ENCODE results near the gene NPHP4. TPM values are rescaled to one million over a fixed set of nuclear protein-coding genes. Genes with fewer than 3 reads are reported as not detected.

Gene NPHP4
- total RNA-seq, 1 experiment from 2014 or later = 4.9 TPM

DNA sequence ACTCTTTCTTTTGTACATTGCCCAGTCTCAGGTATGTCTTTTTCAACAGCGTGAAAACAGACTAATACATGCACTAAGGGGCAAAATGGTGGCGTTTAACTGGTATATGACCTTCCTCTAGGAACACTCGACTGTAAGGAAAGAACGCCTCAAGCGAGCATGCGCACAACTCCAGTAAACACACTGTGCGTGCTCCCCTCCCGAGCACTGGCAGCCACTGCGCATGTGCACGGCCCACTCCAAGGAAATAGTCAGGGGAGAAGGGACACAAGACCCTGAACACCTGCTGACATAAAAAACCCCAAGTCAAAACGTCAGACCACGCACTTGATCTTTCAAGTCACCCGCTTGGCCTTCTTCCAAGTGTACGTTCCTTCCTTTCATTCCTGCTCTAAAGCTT lies 173.5 kb downstream of the NPHP4 start:
- no peak for DNase-seq (ENCODE audit: low read depth)

GRCh38 chr1:5815716-5816115 lies 176.5 kb downstream of the NPHP4 start:
- no peak for DNase-seq (ENCODE audit: low read depth)

DNA sequence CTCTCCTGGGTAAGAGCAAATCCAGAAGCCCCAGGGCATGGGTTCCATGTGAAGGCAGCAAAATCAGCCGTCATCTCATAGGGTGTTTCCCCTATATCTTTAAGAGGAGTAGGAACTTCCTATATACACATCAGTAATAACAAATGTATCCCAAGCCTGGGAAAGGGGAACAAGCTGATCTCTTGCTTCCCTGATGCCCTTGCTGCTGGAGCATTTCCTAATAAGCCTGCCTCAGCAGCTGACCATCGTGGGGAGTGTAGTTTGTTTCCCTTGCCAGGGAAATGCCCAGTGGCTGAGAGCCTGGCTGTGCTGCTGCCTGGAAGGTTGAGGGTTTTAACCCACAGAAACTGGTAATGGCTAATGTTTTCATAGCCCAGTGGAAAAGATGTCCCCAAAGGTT lies 177.0 kb downstream of the NPHP4 start:
- DNase-seq (ENCODE audit: low read depth) = no peak

DNA sequence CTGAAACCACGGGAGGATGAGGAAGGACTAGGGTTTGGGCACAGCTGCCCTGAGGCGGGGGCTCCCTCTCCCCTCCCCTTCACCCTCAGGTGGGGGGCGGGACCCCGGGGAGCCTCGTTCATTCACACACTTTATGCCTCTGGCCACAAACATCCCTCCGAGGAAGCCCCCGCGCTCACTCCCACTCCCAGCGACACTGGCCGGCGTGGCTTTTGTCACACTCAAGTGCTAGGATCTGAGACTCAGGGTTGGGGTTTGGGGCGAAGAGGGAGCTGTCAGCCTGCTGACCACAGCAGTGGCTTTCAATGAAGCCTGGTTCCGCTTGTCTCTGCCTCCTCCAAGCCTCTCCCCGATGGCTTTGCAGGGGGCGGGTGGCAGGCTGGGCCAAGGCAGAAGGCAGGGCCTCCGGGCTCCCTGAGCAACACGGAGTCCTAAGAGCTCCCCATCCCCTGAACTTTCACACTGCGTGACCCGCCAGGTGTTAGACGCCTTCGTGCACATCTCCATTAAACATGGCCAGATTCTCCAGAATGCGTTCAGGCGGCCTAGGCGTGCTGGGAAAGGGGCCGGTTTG lies 178.1 kb downstream of the NPHP4 start:
- no peak for DNase-seq (ENCODE audit: low read depth)

DNA sequence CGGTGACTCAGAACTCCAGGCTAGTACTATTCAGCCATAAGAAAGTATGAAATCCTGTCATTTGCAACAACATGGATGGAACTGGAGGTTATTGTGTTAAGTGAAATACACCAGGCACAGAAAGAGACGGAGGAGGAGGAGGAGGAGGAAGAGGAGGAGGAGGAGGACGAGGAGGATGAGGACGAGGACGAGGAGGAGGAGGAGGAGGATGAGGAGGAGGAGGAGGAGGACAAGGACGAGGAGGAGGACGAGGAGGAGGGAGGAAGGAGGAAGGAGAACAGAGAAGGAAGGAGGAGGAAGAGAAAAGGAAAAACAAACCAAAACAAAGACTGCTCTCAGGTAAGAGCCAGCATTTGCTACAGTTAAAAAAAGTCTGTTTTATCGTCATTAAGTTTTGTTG lies 178.7 kb downstream of the NPHP4 start:
- no peak for DNase-seq (ENCODE audit: low read depth)

Small RNA genes within 50 kb of the gene (small RNA-seq; reads per million reads assigned to genes)
- gene MIR4689 = not detected

Other genes starting within 250 kb of the NPHP4 start
- gene KCNAB2, start 53.5 kb upstream of the NPHP4 start, total RNA-seq (2014; rRNA removed; shearing (Covaris generic)) = 31.6 and 34.1 TPM in 2 replicates
- not detected in 2 replicates for gene CHD5, start 187.9 kb upstream of the NPHP4 start, total RNA-seq (2014; rRNA removed; shearing (Covaris generic))
- gene RPL22, start 207.2 kb upstream of the NPHP4 start, total RNA-seq (2014; rRNA removed; shearing (Covaris generic)) = 181 and 193 TPM in 2 replicates
- gene RNF207, start 213.7 kb upstream of the NPHP4 start, total RNA-seq (2014; rRNA removed; shearing (Covaris generic)) = 0.32 and 0.84 TPM in 2 replicates
- 125 and 142 TPM in 2 replicates for gene ICMT, start 243.5 kb upstream of the NPHP4 start, total RNA-seq (2014; rRNA removed; shearing (Covaris generic))